MG63 (cell line): ENCODE measurements around the gene ATXN1. TPM values are rescaled to one million over a fixed set of nuclear protein-coding genes. Genes with fewer than 3 reads are reported as not detected.

ENCODE experiments used
- DNase-seq: peaks from one replicate; pipeline ENCODE4 v3.0.0-alpha.2; 2020
- H3K27me3 ChIP-seq: fragments of 250-450 bp; sonication (Bioruptor Pico); 2 replicates; pipeline ENCODE4 v1.5.1; 2020; ENCODE audit warnings: mild to moderate bottlenecking, moderate library complexity
- H3K36me3 ChIP-seq: fragments of 250-450 bp; sonication (Bioruptor Pico); 2 replicates; pipeline ENCODE4 v1.5.1; 2020; ENCODE audit warnings: mild to moderate bottlenecking, moderate library complexity
- H3K4me3 ChIP-seq: fragments of 250-450 bp; sonication (Bioruptor Pico); 2 replicates; pipeline ENCODE4 v1.5.1; 2020; ENCODE audit warnings: mild to moderate bottlenecking, moderate library complexity
- H3K9me3 ChIP-seq: fragments of 250-450 bp; sonication (Bioruptor Pico); 2 replicates; pipeline ENCODE4 v1.5.1; 2020; ENCODE audit warnings: mild to moderate bottlenecking, moderate library complexity
- total RNA-seq: library from RNA; depleted of rRNA; stranded (reverse); fragments of >200 nt; shearing (Covaris generic); gene quantifications from 2 replicates; pipeline ENCODE4 v1.2.3, GENCODE V29; 2014; ENCODE audit warnings: low replicate concordance

The ATXN1 gene
- total RNA-seq, 1 experiment from 2014 or later = 5.9 TPM

GRCh38 chr6:16767765-16768476 lies 6.7 kb upstream of the ATXN1 start:
- no peaks in the 10 kb centered on the region for H3K36me3 ChIP-seq
- no peak overlapping the region for H3K4me3 ChIP-seq
- no peaks in the 10 kb centered on the region for H3K9me3 ChIP-seq
- DNase-seq = no peak
- H3K27me3 ChIP-seq = no peaks in the 10 kb centered on the region

DNA sequence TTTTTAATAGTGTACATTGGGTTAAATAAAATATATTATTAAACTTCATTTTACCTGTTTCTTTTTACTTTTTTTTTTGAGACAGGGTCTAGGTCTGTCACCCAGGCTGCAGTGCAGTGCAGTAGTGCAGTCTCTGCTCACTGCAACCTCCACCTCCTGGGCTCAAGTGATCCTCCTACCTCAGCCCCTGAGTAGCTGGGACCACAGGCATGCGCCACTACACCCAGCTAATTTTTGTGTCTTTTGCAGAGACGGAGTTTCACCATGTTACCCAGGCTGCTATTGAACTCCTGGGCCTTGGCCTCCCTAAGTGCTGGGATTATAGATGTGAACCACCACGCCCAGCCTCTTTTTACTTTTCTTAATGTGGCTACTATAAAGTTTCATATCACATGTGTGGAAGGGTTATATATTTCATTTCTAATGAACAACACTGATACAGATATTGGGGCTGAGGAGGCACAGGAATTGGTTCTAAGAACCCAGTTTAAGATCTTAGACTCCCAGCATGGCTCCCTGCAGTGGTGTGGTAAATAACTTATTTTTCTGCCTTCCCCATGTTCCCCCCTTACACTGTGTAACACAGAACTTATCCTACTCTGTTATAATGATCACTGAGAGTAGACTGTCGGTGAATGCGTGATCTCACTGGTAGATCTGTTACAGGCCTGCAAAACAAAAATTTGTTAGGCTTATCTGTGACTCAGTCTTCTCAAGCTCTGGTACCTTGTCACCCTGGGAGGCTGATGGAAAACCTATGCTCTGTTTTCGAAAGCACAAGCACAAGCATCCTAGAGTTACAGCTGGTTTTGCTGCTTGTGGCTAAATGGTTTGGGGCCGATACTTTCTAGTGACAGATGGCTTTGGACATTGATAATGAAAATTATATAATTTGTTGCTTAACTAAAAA lies 5.8 kb upstream of the ATXN1 start:
- H3K4me3 ChIP-seq = no peak overlapping the region
- no peaks in the 10 kb centered on the region for H3K36me3 ChIP-seq
- DNase-seq = no peak
- H3K9me3 ChIP-seq = no peaks in the 10 kb centered on the region
- no peaks in the 10 kb centered on the region for H3K27me3 ChIP-seq

DNA sequence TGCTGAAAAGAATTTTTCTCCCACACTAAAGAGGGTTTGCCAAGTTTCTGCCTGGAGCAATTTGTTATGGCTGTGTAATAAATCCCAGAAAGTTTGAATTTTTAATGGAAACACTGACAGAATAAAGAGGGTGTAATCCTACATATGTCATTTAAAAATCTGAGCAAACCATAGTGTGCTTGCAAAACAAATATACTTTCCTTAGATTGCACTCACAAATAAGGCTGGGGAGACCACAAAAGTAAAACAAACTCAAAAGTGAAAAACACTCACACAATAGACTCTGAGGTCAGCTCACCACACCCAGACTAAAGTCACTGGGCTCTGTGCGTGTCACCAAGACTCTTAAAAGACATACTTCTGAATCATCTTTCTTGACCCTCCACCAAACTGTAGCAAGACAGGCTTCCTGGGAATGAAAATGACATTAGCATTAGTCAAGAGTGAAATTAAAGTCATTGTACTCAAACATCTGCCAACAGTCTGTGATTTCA lies 4.8 kb upstream of the ATXN1 start:
- no peaks in the 10 kb centered on the region for H3K9me3 ChIP-seq
- DNase-seq = peak; percentile 77
- no peaks in the 10 kb centered on the region for H3K27me3 ChIP-seq
- no peaks in the 10 kb centered on the region for H3K36me3 ChIP-seq
- no peak overlapping the region for H3K4me3 ChIP-seq

DNA sequence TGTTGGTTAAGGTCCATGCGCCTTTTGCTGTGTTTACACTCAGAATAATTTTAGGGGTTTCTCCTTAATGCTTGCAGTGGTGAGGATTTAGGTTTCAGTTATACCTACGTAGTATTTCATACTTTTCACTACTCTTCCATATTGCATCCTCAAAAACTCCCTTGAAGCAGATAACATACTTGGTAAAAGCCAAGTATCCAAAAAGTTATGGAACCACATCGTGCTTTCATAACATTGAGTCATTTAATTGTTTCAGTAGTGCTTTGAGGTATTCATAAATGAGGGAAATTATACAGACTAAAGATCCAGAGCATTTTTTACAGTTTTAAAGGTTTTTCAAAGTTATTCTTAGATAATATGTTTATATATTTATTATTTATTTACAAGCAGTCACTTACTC lies 4.0 kb upstream of the ATXN1 start:
- H3K9me3 ChIP-seq = no peaks in the 10 kb centered on the region
- H3K27me3 ChIP-seq = no peaks in the 10 kb centered on the region
- no peaks in the 10 kb centered on the region for H3K36me3 ChIP-seq
- no peak overlapping the region for H3K4me3 ChIP-seq
- DNase-seq = no peak

- Histone ChIP-seq H3K4me3 (no peak overlapping the region), H3K9me3 (no peaks in the 10 kb centered on the region), H3K36me3 (no peaks in the 10 kb centered on the region), H3K27me3 (no peaks in the 10 kb centered on the region)
- DNase-seq = no peak
These were observed 3.1 kb upstream of the ATXN1 start for GRCh38 chr6:16764188-16764950.

DNA sequence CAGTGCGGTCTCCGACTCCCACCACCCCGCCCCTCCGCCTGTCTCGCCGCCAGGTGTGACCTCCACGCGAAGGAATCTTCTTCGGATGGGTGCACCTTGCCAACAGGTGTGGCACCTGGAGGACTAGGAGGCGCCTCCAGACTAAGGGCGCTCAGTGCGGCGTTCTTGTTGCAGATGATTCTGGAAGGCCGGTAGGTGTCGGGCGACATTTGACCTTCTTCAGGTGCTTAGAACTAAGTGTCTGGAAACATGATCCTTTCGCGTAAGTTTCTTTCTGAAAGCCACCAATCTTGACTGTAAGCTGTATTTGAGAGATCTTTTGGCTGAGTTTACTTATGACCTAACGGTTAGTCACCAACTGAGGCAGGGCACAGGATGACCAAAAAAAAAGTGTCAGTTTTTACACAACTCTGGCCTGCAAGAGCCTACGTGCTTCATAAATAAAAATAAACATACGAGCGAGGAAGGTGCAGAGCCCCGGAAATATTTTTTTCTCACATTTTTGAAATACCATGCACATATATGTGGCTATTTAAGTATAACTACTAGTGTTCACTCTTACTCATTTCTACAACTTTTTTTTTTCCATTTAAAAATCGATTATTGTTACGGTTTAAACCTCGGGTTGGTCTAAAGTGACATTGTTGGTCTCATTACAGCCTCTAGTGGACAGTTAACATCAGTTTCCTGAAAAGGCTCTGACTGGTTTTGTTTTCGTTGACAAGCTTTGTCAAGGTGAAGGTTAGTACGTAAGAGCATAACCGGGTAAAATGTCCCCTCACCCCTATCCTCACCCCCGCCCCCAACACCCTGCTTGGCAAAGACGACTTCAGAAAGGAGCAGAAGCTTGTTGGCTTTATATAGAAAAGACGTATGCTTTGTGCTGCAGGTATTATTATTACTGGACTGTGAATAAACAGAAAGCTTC lies 1.6 kb upstream of the ATXN1 start:
- DNase-seq = peak; percentile 31
- no peaks in the 10 kb centered on the region for H3K36me3 ChIP-seq
- H3K27me3 ChIP-seq = no peaks in the 10 kb centered on the region
- H3K4me3 ChIP-seq = peak overlapping the region; percentile 59
- H3K9me3 ChIP-seq = no peaks in the 10 kb centered on the region

DNA sequence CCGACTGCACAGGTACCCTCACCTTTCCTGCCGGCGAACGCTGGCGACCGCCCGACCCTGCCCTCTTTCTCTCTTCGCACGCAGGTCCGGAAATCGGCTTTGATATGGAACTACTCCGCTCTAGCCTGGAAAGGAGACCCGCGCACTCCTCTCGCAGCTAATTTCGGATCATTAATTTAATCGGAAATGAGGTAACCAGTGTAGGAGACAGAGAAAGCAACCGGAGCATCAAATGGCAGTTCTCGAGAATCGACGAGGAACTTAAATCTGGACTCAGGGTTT lies 949 bp upstream of the ATXN1 start:
- no peaks in the 10 kb centered on the region for H3K27me3 ChIP-seq
- peak overlapping the region; percentile 59 for H3K4me3 ChIP-seq
- H3K9me3 ChIP-seq = no peaks in the 10 kb centered on the region
- peak; percentile 6 for DNase-seq
- H3K36me3 ChIP-seq = no peaks in the 10 kb centered on the region

DNA sequence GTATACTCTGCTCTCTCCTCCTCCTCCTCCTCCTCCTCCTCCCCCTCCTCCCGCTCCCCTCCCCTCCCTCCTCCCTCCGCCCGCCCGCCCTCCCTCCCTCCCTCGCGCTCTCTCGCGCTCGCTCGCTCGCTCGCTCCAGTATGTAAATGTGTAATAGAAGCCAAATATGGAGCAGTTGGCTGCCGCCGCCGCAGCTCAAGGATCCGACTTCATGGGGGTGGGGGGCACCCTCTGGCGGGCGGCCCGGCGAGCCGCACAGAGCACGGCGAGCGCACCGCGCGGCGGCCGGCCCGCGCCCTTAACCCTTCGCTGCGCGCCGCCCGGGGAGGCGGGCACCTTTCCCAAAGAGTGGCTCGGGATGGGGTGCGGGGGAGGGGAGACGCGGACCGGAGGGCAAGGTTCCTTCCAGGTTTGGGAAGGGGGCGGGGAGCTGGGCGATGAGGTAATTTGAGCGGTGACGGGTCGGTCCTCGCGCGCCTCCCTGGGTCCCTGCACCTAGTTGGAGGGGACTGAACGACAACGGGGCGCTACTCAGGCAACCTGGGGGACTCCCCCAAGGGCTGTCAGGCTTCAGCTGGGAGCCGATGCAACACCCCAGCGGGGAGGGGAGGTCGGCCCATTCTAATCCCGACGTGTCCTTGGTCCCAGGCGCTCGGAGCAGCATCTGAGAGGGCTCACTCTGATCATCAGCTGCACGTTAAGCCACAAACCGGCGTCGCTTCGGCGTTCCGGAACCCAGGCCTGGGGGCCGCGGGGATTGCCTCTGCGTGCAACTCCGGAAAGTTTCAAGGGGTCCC lies 409 bp upstream of the ATXN1 start:
- peak; percentile 85 for DNase-seq
- no peaks in the 10 kb centered on the region for H3K27me3 ChIP-seq
- H3K36me3 ChIP-seq = no peaks in the 10 kb centered on the region
- no peaks in the 10 kb centered on the region for H3K9me3 ChIP-seq
- H3K4me3 ChIP-seq = peak overlapping the region; percentile 73

GRCh38 chr6:16759646-16760515 lies 1.4 kb downstream of the ATXN1 start:
- H3K27me3 ChIP-seq = no peaks in the 10 kb centered on the region
- no peaks in the 10 kb centered on the region for H3K36me3 ChIP-seq
- peak overlapping the region; percentile 73 for H3K4me3 ChIP-seq
- H3K9me3 ChIP-seq = no peaks in the 10 kb centered on the region
- DNase-seq = peak; percentile 83

GRCh38 chr6:16759181-16759645 lies 2.0 kb downstream of the ATXN1 start:
- Histone ChIP-seq H3K27me3 (no peaks in the 10 kb centered on the region), H3K36me3 (no peaks in the 10 kb centered on the region), H3K9me3 (no peaks in the 10 kb centered on the region), H3K4me3 (peak overlapping the region; percentile 73)
- no peak for DNase-seq

- no peak overlapping the region for H3K4me3 ChIP-seq
- no peaks in the 10 kb centered on the region for H3K9me3 ChIP-seq
- H3K27me3 ChIP-seq = no peaks in the 10 kb centered on the region
- H3K36me3 ChIP-seq = no peaks in the 10 kb centered on the region
- DNase-seq = no peak
These were observed 2.9 kb downstream of the ATXN1 start for GRCh38 chr6:16758163-16758975.

DNA sequence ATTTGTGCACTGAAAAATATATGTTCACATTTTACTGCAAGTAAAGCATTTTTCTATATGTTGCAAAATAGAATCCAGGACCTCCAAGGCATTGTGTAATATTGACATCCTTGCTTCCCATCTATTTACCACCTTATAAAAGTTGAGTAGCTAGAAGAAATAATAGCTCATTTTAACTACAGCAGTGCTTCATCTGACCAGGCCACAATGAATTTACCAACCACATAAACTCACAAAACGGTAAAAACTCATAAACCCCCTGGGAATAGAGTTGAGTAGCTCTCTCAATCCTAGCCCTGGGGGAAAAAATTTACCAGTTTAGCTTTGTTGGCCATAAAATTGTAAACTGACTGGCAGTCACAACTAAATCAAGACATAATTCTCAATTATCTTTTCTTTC lies 3.9 kb downstream of the ATXN1 start:
- Histone ChIP-seq H3K27me3 (no peaks in the 10 kb centered on the region), H3K9me3 (no peaks in the 10 kb centered on the region), H3K4me3 (no peak overlapping the region), H3K36me3 (no peaks in the 10 kb centered on the region)
- no peak for DNase-seq

DNA sequence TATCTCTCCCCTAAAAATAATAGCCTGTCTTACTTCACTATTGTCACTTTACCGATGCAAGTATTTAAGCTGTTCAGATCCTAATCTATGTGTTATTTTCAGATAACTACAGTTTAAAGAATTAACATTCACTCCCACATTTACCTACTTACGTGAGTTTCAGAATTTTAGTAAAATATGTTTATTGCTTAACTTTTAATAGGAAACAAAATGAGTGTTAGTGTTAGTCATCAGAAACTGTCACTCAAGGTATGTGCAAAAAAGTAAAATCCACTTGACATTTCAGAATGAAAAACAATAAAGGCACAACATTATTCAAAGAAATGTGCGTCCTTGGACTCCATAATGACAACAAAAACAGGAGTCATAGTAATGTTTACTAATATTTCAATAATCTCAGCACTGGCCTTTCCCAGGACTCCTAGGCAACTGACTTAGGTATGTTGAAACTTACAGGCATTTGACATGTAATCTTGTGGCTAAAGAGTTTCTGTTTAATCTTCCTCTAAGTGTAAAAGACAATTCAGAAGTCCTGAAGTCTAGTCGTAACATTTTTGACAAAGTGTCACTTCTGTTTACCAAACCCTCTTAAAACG lies 4.5 kb downstream of the ATXN1 start:
- Histone ChIP-seq H3K9me3 (no peaks in the 10 kb centered on the region), H3K36me3 (no peaks in the 10 kb centered on the region), H3K27me3 (no peaks in the 10 kb centered on the region), H3K4me3 (no peak overlapping the region)
- DNase-seq = no peak

GRCh38 chr6:16755544-16755943 lies 5.7 kb downstream of the ATXN1 start:
- no peak for DNase-seq
- Histone ChIP-seq H3K27me3 (no peaks in the 10 kb centered on the region), H3K4me3 (no peak overlapping the region), H3K36me3 (no peaks in the 10 kb centered on the region), H3K9me3 (no peaks in the 10 kb centered on the region)
